ENCODE measurements around the gene ITSN2. TPM values are rescaled to one million over a fixed set of nuclear protein-coding genes. Genes with fewer than 3 reads are reported as not detected.

ITSN2 gene
- total RNA-seq, 1 donor from 2014 or later = 52.5 TPM

DNA sequence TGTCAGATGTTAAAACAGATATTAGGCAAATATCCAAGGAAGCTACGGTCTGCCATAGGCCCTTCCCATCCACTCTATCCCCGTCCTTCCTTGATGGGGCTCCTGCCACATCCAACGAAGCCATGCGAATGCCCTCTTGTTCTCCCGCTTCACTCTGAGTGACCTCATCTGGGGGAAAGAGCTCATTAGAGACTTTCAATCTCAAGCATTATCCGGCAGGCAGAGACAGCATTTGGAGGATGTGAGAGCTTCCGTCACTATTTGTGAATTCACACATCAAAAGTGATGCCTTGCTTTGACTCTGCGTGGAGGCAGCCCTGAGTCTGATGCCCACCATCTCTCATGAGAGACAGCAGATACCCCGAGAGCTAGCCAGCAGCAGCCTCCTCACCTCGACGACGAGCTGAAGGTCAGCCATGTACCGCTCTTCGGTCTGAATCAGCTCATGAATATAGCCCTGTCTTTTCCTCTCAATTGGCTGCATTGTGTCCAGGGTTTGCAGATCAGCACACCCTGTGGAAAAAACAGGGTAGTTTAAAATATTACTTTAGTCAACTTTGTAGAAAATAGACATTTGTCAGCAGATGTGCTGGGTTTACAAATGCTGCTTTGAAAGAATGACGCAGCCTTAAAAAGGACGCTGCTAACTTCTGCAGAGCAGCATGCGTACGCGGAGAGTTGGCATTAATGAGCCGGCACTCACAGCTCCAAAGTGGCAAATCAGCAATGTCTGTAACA, 139.6 kb downstream of the ITSN2 start:
- Histone ChIP-seq H3K27ac (no peak overlapping the region), H3K9me3 (no peaks in the 10 kb centered on the region), H3K36me3 (peaks cover 0 to 39% of the 10 kb centered on the region in 2 donors), H3K4me1 (no peaks in the 10 kb centered on the region), H3K4me3 (no peak overlapping the region), H3K27me3 (no peaks in the 10 kb centered on the region)
- DNase-seq (ENCODE audit: extremely low spot score in 2 of 2) = no peak
- no peak for TF ChIP-seq POLR2AphosphoS5 (IDR thresholded peaks at IDR 0.05; ENCODE audit: insufficient read depth in 1 of 2, low read depth in 1 of 2)
- no peak for TF ChIP-seq POLR2A (IDR thresholded peaks at IDR 0.05)
- TF ChIP-seq, protein P1, sequence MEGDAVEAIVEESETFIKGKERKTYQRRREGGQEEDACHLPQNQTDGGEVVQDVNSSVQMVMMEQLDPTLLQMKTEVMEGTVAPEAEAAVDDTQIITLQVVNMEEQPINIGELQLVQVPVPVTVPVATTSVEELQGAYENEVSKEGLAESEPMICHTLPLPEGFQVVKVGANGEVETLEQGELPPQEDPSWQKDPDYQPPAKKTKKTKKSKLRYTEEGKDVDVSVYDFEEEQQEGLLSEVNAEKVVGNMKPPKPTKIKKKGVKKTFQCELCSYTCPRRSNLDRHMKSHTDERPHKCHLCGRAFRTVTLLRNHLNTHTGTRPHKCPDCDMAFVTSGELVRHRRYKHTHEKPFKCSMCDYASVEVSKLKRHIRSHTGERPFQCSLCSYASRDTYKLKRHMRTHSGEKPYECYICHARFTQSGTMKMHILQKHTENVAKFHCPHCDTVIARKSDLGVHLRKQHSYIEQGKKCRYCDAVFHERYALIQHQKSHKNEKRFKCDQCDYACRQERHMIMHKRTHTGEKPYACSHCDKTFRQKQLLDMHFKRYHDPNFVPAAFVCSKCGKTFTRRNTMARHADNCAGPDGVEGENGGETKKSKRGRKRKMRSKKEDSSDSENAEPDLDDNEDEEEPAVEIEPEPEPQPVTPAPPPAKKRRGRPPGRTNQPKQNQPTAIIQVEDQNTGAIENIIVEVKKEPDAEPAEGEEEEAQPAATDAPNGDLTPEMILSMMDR (IDR thresholded peaks at IDR 0.05) = no peak
- intact Hi-C loops (cut with DNase I) = no loop called here

- H3K27me3 ChIP-seq = no peaks in the 10 kb centered on the region
- H3K4me3 ChIP-seq = no peak overlapping the region
- H3K36me3 ChIP-seq = peaks cover 0 to 75% of the 10 kb centered on the region in 2 donors
- TF ChIP-seq POLR2AphosphoS5 (IDR thresholded peaks at IDR 0.05; ENCODE audit: insufficient read depth in 1 of 2, low read depth in 1 of 2) = no peak
- no peak for TF ChIP-seq POLR2A (IDR thresholded peaks at IDR 0.05)
- TF ChIP-seq, protein P1 (IDR thresholded peaks at IDR 0.05) = no peak
- no peaks in the 10 kb centered on the region for H3K4me1 ChIP-seq
- no peaks in the 10 kb centered on the region for H3K9me3 ChIP-seq
- H3K27ac ChIP-seq = no peak overlapping the region
- no peak for DNase-seq (ENCODE audit: extremely low spot score in 2 of 2)
- intact Hi-C loops (cut with DNase I) = no loop called here
Observed at GRCh38 chr2:24214880-24215279, 145.5 kb downstream of the ITSN2 start.

- Histone ChIP-seq H3K4me1 (no peaks in the 10 kb centered on the region), H3K9me3 (no peaks in the 10 kb centered on the region), H3K36me3 (peaks cover 0 to 75% of the 10 kb centered on the region in 2 donors), H3K4me3 (no peak overlapping the region), H3K27me3 (no peaks in the 10 kb centered on the region), H3K27ac (no peak overlapping the region)
- TF ChIP-seq POLR2AphosphoS5 (IDR thresholded peaks at IDR 0.05; ENCODE audit: insufficient read depth in 1 of 2, low read depth in 1 of 2) = no peak
- no peak for TF ChIP-seq POLR2A (IDR thresholded peaks at IDR 0.05)
- TF ChIP-seq, protein P1 (IDR thresholded peaks at IDR 0.05) = no peak
- DNase-seq (ENCODE audit: extremely low spot score in 2 of 2) = no peak
- intact Hi-C loops (cut with DNase I) = no loop called here
Observed at GRCh38 chr2:24211408-24211807, 148.9 kb downstream of the ITSN2 start.

GRCh38 chr2:24210723-24211122, 149.6 kb downstream of the ITSN2 start:
- no peak for DNase-seq (ENCODE audit: extremely low spot score in 2 of 2)
- H3K4me1 ChIP-seq = no peaks in the 10 kb centered on the region
- H3K36me3 ChIP-seq = peaks cover 0 to 75% of the 10 kb centered on the region in 2 donors
- H3K4me3 ChIP-seq = no peak overlapping the region
- intact Hi-C loops (cut with DNase I) = no loop called here
- no peaks in the 10 kb centered on the region for H3K9me3 ChIP-seq
- H3K27me3 ChIP-seq = no peaks in the 10 kb centered on the region
- H3K27ac ChIP-seq = no peak overlapping the region
- TF ChIP-seq POLR2A (IDR thresholded peaks at IDR 0.05) (no peak), POLR2AphosphoS5 (IDR thresholded peaks at IDR 0.05; ENCODE audit: insufficient read depth in 1 of 2, low read depth in 1 of 2) (no peak)
- TF ChIP-seq, protein P1 (IDR thresholded peaks at IDR 0.05) = no peak

GRCh38 chr2:24210106-24210455, 150.3 kb downstream of the ITSN2 start:
- no peak for TF ChIP-seq POLR2A (IDR thresholded peaks at IDR 0.05)
- TF ChIP-seq, protein P1 (IDR thresholded peaks at IDR 0.05) = no peak
- no peak for TF ChIP-seq POLR2AphosphoS5 (IDR thresholded peaks at IDR 0.05; ENCODE audit: insufficient read depth in 1 of 2, low read depth in 1 of 2)
- no peak overlapping the region for H3K4me3 ChIP-seq
- intact Hi-C loops (cut with DNase I) = no loop called here
- no peak for DNase-seq (ENCODE audit: extremely low spot score in 2 of 2)
- no peaks in the 10 kb centered on the region for H3K27me3 ChIP-seq
- peaks cover 0 to 78% of the 10 kb centered on the region in 2 donors for H3K36me3 ChIP-seq
- H3K27ac ChIP-seq = no peak overlapping the region
- no peaks in the 10 kb centered on the region for H3K4me1 ChIP-seq
- H3K9me3 ChIP-seq = no peaks in the 10 kb centered on the region
